H9 (cell line): ENCODE data around the gene EPHB2. TPM values are rescaled to one million over a fixed set of nuclear protein-coding genes. Genes with fewer than 3 reads are reported as not detected.

Experiments
- DNase-seq: peaks from one replicate; pipeline ENCODE4 v3.0.0-alpha.2; 2017
- H2AFZ ChIP-seq: one replicate; pipeline ENCODE4 v1.6.1; 2013; ENCODE audit warnings: mild to moderate bottlenecking, low read length, control low read depth, moderate library complexity
- H2AK5ac ChIP-seq: 2 replicates; pipeline ENCODE4 v1.6.1; 2013; ENCODE audit warnings: low read length, control low read depth, mixed read lengths; ENCODE audit not compliant: insufficient read length
- H2BK120ac ChIP-seq: one replicate; pipeline ENCODE4 v1.6.1; 2013; ENCODE audit warnings: low read depth, mild to moderate bottlenecking, low read length, control low read depth, inconsistent platforms; ENCODE audit not compliant: poor library complexity, severe bottlenecking
- H2BK12ac ChIP-seq: 2 replicates; pipeline ENCODE4 v1.6.1; 2013; ENCODE audit warnings: low read length, control low read depth, mixed read lengths, low read depth; ENCODE audit not compliant: insufficient read length
- H2BK15ac ChIP-seq: 2 replicates; pipeline ENCODE4 v1.6.1; 2013; ENCODE audit warnings: low read depth, low read length, control low read depth
- H2BK20ac ChIP-seq: one replicate; pipeline ENCODE4 v1.6.1; 2013; ENCODE audit warnings: low read depth, mild to moderate bottlenecking, low read length, control low read depth, inconsistent platforms; ENCODE audit not compliant: poor library complexity, severe bottlenecking
- H2BK5ac ChIP-seq: 2 replicates; pipeline ENCODE4 v1.6.1; 2013; ENCODE audit warnings: low read length, control low read depth, mixed read lengths; ENCODE audit not compliant: insufficient read length
- H3K14ac ChIP-seq: 2 replicates; pipeline ENCODE4 v1.6.1; 2013; ENCODE audit warnings: low read length, control low read depth; ENCODE audit not compliant: insufficient read depth
- H3K18ac ChIP-seq: 2 replicates; pipeline ENCODE4 v1.6.1; 2013; ENCODE audit warnings: low read depth, mild to moderate bottlenecking, mixed read lengths, low read length, control low read depth; ENCODE audit not compliant: insufficient read length
- H3K23ac ChIP-seq: 2 replicates; pipeline ENCODE4 v1.6.1; 2013; ENCODE audit warnings: low read length, control low read depth, mixed read lengths, low read depth; ENCODE audit not compliant: insufficient read length
- H3K23me2 ChIP-seq: 2 replicates; pipeline ENCODE4 v1.6.1; 2013; ENCODE audit warnings: low read depth, mild to moderate bottlenecking, mixed read lengths, low read length, control low read depth; ENCODE audit not compliant: insufficient read length, poor library complexity, severe bottlenecking
- H3K27ac ChIP-seq: 2 replicates; pipeline ENCODE4 v1.5.1; 2013; ENCODE audit warnings: low read length, control low read depth, mixed read lengths, low read depth; ENCODE audit not compliant: insufficient read length
- H3K27me3 ChIP-seq: 2 replicates; pipeline ENCODE4 v1.6.1; 2013; ENCODE audit warnings: low read length, control low read depth, inconsistent platforms; ENCODE audit not compliant: insufficient read depth
- H3K4ac ChIP-seq: 2 replicates; pipeline ENCODE4 v1.6.1; 2013; ENCODE audit warnings: low read depth, mild to moderate bottlenecking, control low read depth, inconsistent platforms, low read length, moderate library complexity
- H3K4me1 ChIP-seq: 2 replicates; pipeline ENCODE4 v1.6.1; 2013; ENCODE audit warnings: low read length, control low read depth, inconsistent platforms; ENCODE audit not compliant: insufficient read depth
- H3K4me2 ChIP-seq: 2 replicates; pipeline ENCODE4 v1.6.1; 2013; ENCODE audit warnings: low read length, control low read depth, mixed read lengths; ENCODE audit not compliant: insufficient read length, insufficient read depth
- H3K56ac ChIP-seq: 2 replicates; pipeline ENCODE4 v1.6.1; 2013; ENCODE audit warnings: low read depth, mild to moderate bottlenecking, mixed read lengths, low read length, control low read depth; ENCODE audit not compliant: insufficient read length
- H3K79me1 ChIP-seq: 2 replicates; pipeline ENCODE4 v1.6.1; 2013; ENCODE audit warnings: low read depth, mild to moderate bottlenecking, moderate library complexity, low read length, control low read depth, inconsistent platforms; ENCODE audit not compliant: insufficient read depth, poor library complexity, severe bottlenecking
- H3K79me2 ChIP-seq: 2 replicates; pipeline ENCODE4 v1.6.1; 2013; ENCODE audit warnings: low read length, control low read depth, inconsistent platforms; ENCODE audit not compliant: insufficient read depth
- H3K9ac ChIP-seq: 2 replicates; pipeline ENCODE4 v1.6.1; 2013; ENCODE audit warnings: low read length, control low read depth, mixed read lengths; ENCODE audit not compliant: insufficient read length; ENCODE audit errors: extremely low read depth
- H3K9me3 ChIP-seq: one replicate; pipeline ENCODE4 v1.6.1; 2013; ENCODE audit warnings: low read depth, low read length, inconsistent platforms; ENCODE audit not compliant: control insufficient read depth
- H3T11ph ChIP-seq: one replicate; pipeline ENCODE4 v1.6.1; 2013; ENCODE audit warnings: mild to moderate bottlenecking, low read length, control low read depth, inconsistent platforms
- H4K20me1 ChIP-seq: one replicate; pipeline ENCODE4 v1.6.1; 2013; ENCODE audit not compliant: control insufficient read depth, insufficient read length, insufficient read depth
- H4K5ac ChIP-seq: 2 replicates; pipeline ENCODE4 v1.6.1; 2013; ENCODE audit warnings: low read depth, mild to moderate bottlenecking, mixed read lengths, low read length, control low read depth; ENCODE audit not compliant: insufficient read length
- H4K8ac ChIP-seq: replicated peaks from 2 replicates; pipeline ENCODE4 v1.6.1; 2013; ENCODE audit warnings: low read length, control low read depth, mixed read lengths, low read depth; ENCODE audit not compliant: insufficient read length
- H4K91ac ChIP-seq: 2 replicates; pipeline ENCODE4 v1.6.1; 2013; ENCODE audit warnings: low read depth, mild to moderate bottlenecking, moderate library complexity, mixed read lengths, low read length, control low read depth; ENCODE audit not compliant: insufficient read length
- H3K27ac Mint-ChIP-seq, 3 experiments: 2 replicates in 2 of 3; 3 replicates in 1 of 3; pipeline ENCODE4 v1.8.0; 2020 to 2021; ENCODE audit warnings: mixed read lengths in 3 of 3, mild to moderate bottlenecking in 1 of 3, moderate library complexity in 1 of 3
- H3K27me3 Mint-ChIP-seq: 2 replicates; pipeline ENCODE4 v1.8.0; 2021; ENCODE audit warnings: low read depth, mild to moderate bottlenecking, moderate library complexity, mixed read lengths
- H3K36me3 Mint-ChIP-seq, 3 experiments: 2 replicates in 2 of 3; 3 replicates in 1 of 3; pipeline ENCODE4 v1.8.0; 2020 to 2021; ENCODE audit warnings: low read depth in 3 of 3, mixed read lengths in 3 of 3; ENCODE audit not compliant: insufficient read depth in 1 of 3
- H3K4me1 Mint-ChIP-seq, 2 experiments: 2 replicates each; pipeline ENCODE4 v1.8.0; 2020; ENCODE audit warnings: mixed read lengths in 2 of 2
- H3K4me3 Mint-ChIP-seq, 2 experiments: 2 replicates in 1 of 2; 3 replicates in 1 of 2; pipeline ENCODE4 v1.8.0; 2020 to 2021; ENCODE audit warnings: mild to moderate bottlenecking in 2 of 2, mixed read lengths in 2 of 2, moderate library complexity in 1 of 2
- H3K9me3 Mint-ChIP-seq, 2 experiments: 2 replicates in 1 of 2; 3 replicates in 1 of 2; pipeline ENCODE4 v1.8.0; 2020; ENCODE audit warnings: mild to moderate bottlenecking in 2 of 2, mixed read lengths in 2 of 2, moderate library complexity in 1 of 2
- CTCF ChIP-seq: fragments of 200-600 bp; sonication (generic); conservative IDR thresholded peaks from 3 replicates; pipeline ENCODE4 v1.8.0; 2021; ENCODE audit warnings: antibody characterized with exemption, mild to moderate bottlenecking
- WGBS: extraction: QIAGEN DNeasy Blood & Tissue Kit; methylation state at CpG from one replicate; pipeline ENCODE4 v1.1.7; 2013; ENCODE audit warnings: missing lambda C conversion rate, low lambda C conversion rate, mixed read lengths; ENCODE audit not compliant: insufficient read length; ENCODE audit errors: extremely low coverage; 5-methylcytosine and 5-hydroxymethylcytosine counted together
- total RNA-seq: library from RNA; stranded (reverse); gene quantifications from 2 replicates; pipeline ENCODE4 v1.2.1, GENCODE V29; 2021

EPHB2 gene
- total RNA-seq, 1 experiment from 2014 or later, result 9.5 TPM

- no peak overlapping the region for H3K27ac ChIP-seq
- no peak overlapping the region for H3T11ph ChIP-seq
- no peak for DNase-seq
- no peak overlapping the region for H3K4me2 ChIP-seq
- no peaks in the 10 kb centered on the region for H3K23me2 ChIP-seq
- TF ChIP-seq CTCF, result no peak
- no peaks in the 10 kb centered on the region for H3K27me3 ChIP-seq
- H3K79me2 ChIP-seq, result no peaks in the 10 kb centered on the region
- H2AK5ac ChIP-seq, result no peak overlapping the region
- H2AFZ ChIP-seq, result no peak overlapping the region
- no peaks in the 10 kb centered on the region for H3K79me1 ChIP-seq
- H4K91ac ChIP-seq, result no peak overlapping the region
- Mint-ChIP-seq H3K4me1 (no peaks in the 10 kb centered on the region), H3K36me3 (no peaks in the 10 kb centered on the region), H3K4me3 (no peak overlapping the region), H3K9me3 (no peaks in the 10 kb centered on the region), H3K27me3 (peaks cover 11% of the 10 kb centered on the region), H3K27ac (no peak overlapping the region)
- no peak overlapping the region for H4K5ac ChIP-seq
- H2BK5ac ChIP-seq, result no peak overlapping the region
- no peak overlapping the region for H4K8ac ChIP-seq
- no peak overlapping the region for H2BK120ac ChIP-seq
- no peak overlapping the region for H3K9ac ChIP-seq
- WGBS, result no CpG with 5 or more reads among the region's 9 CpGs
- no peak overlapping the region for H2BK20ac ChIP-seq
- no peak overlapping the region for H3K23ac ChIP-seq
- H3K14ac ChIP-seq, result no peak overlapping the region
- H3K4me1 ChIP-seq, result no peaks in the 10 kb centered on the region
- H4K20me1 ChIP-seq, result no peaks in the 10 kb centered on the region
- no peak overlapping the region for H2BK15ac ChIP-seq
- H3K4ac ChIP-seq, result no peak overlapping the region
- H3K18ac ChIP-seq, result no peak overlapping the region
- no peak overlapping the region for H2BK12ac ChIP-seq
- H3K56ac ChIP-seq, result no peak overlapping the region
- H3K9me3 ChIP-seq, result no peaks in the 10 kb centered on the region
Measured at GRCh38 chr1:22958556-22958955, 247.9 kb downstream of the EPHB2 start.
